Activated CD8-positive, alpha-beta memory T cell treated with anti-CD3 and anti-CD28 coated beads, Interleukin-2, amount 50 U/mL, for 24 hours (primary cell): ENCODE measurements around the gene NACAD.

Experiments used
- DNase-seq: peaks from one replicate; pipeline ENCODE4 v3.0.0-alpha.2; 2020; ENCODE audit errors: extremely low read depth

The NACAD gene

GRCh38 chr7:45088821-45089340 lies at the start of gene NACAD:
TSS of gene NACAD (minus strand) at chr7:45088969. CDS start at chr7:45088894, 75 bp downstream.
- DNase-seq = no peak

DNA sequence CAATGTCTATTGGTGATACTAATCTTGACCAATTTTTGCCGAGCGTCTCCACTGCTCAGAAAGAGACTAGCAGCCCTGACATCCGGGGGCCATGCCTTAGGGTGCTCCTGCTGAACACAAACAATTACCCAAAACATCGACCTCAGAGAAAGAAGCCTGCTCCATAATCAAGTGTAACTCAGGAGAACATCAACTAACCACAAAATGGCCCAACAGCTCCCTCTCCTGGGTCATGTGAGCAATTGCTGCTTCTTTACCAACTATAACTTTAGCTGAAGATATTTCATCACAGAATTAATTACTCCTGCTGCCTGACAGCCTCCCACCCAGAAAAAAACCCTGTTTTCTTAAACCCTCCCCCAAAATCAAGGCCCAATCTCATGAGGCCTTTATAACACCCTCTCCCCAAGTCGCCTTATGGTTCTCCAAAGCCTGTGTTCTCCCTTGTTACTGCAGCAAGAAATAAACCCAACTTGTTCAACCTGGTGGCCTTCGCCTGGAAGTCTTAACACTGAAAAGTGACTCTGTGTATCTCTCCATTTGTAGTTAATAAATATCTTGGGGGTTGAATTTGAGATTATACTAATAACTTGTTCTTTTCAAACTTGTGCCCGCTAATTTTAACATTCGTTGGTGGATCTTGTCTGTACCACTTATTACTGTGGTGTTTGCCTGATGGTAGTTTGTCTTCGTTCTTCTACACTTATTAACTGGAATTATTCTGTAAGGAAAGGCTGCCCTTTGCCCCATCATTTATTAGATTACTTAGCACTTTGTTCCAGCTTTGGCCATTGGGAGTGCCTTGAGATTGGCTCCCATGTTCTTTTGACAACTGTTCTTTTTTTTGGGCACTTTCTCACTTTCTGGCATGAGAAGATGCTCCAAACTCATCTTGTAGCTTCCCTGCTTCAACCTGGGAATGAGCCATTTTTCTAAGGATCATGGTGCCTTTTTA lies 47.6 kb upstream of the NACAD start:
- DNase-seq = peak; percentile 23

- DNase-seq = no peak
Measured at GRCh38 chr7:45133877-45134276, 45.1 kb upstream of the NACAD start.

GRCh38 chr7:45133352-45133751 lies 44.6 kb upstream of the NACAD start:
- no peak for DNase-seq

GRCh38 chr7:45132708-45133320 lies 44.0 kb upstream of the NACAD start:
- no peak for DNase-seq

DNA sequence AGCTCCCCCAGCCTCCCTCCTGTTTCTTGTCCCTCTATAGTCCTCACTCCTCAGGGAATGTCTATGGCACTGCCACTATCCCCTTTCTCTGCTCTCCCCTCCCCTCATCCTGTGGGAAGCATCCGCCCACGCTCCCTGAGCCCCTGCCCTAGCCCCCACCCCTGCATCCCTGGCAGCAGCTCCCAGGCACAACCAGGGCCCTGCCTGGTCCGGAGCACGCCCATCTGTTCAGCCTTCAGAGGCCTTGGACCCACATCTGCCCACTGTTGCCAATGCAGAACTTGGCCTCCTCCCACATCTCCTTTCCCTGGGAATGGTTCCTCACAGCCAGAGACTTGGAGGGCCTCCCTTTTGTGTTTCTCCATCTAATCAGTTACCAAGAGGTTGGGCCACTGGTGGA lies 43.1 kb upstream of the NACAD start:
- DNase-seq = no peak

DNA sequence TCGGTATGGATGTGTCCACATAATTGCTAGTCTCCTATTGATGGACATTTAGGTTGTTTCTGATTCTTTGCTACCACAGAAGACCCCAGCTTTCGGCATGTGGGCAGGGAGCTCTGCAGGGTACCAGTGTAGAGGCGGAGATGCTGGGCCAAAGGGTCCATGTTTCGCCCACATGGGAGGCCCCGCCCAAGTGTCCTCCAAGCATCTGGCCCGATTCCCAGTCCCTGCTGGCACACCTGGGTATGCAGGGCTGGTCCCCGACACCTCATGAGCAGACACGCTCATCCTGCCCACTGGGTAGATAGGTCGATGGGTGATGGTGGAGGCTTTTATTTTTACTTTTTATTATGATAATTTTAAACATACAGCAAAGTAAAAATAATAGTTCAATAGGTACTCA lies 42.1 kb upstream of the NACAD start:
- no peak for DNase-seq

DNA sequence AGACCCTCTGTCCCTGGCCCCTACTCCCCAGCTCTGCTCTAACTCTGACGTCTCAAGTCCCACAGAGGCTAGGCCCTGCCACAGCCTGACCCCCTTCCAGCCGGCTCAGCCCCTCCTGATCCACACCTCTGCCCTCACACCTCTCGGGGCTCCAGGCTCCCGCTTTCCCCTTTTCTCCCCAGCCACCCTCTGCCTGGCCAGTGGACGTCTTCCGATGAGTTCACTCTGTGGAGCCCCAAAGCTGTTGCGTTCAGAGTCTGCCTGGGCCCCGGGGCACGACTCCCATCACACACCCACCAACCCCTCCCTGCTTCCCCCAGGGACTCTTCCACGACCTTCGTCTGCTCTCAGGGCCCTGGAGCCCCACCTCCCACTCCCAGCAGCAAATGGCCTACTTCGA lies 41.1 kb upstream of the NACAD start:
- DNase-seq = no peak

- DNase-seq = no peak
Measured at GRCh38 chr7:45129181-45129800, 40.5 kb upstream of the NACAD start.

GRCh38 chr7:45126920-45127319 lies 38.2 kb upstream of the NACAD start:
- no peak for DNase-seq

- no peak for DNase-seq
Measured at GRCh38 chr7:45126201-45126600, 37.4 kb upstream of the NACAD start.

- no peak for DNase-seq
Measured at GRCh38 chr7:45125193-45125904, 36.6 kb upstream of the NACAD start.

DNA sequence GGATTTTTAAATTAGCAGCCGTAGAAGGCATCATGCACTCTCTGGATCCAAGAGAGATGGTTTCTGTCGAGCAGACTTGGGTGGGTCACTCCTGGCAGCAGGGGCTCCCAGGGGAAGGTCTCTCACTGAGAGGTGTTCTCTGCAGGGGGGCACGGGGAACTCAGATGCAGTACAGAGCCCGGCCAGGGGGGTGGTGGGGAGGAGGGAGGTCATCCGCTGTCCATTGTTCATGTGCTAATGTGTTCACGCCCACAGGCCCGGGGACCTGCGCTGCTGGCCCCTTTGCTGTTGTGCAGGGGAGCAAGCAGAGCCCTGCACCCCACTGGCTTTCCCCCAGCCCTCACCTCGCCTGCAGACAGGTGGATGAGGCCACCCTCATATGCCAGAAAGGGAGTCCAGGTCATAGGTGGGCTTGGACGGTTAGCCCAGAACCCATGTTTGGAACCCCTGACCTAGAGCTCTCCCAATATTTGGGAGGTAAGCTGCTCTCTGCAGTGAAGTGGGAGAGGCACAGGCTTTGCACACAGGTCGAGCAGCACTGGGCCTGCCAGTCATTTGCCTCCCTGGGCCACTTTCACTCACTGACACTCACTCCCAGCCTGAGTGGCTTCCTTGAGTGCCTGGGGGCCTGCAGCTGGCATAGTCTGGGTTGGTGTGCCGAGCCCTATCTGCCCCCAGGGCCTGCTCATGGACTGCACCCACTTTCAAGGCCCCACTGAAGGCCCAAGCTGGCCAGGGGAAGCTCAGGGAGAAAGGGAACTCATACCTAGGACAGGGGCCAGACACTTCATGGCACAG lies 35.3 kb upstream of the NACAD start:
- DNase-seq = no peak

GRCh38 chr7:45122975-45123860 lies 34.4 kb upstream of the NACAD start:
- no peak for DNase-seq

- DNase-seq = no peak
Measured at GRCh38 chr7:45119550-45119949, 30.8 kb upstream of the NACAD start.

- no peak for DNase-seq
Measured at GRCh38 chr7:45118889-45119331, 30.1 kb upstream of the NACAD start.

GRCh38 chr7:45118292-45118691 lies 29.5 kb upstream of the NACAD start:
- DNase-seq = no peak

DNA sequence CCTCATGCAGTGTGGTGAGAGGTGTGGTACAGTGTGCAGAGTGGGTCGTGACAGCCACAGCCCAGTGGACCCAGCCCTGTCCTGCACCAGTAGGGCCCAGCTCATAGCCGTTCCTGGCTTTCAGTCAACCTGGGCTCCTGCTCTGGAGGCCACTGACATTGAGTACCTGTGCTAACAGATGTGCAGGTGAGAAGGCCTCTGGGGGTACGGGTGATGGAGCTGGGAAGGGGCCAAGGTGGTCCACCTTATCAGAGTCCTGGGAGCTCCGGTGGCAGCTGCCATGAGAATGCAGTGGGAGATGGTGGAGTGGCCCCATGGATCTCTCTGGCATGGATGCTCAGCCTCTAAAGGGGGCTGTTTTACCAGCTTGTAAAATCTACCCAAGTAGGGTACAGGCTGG lies 28.8 kb upstream of the NACAD start:
- no peak for DNase-seq

- no peak for DNase-seq
Measured at GRCh38 chr7:45116048-45116447, 27.3 kb upstream of the NACAD start.

DNA sequence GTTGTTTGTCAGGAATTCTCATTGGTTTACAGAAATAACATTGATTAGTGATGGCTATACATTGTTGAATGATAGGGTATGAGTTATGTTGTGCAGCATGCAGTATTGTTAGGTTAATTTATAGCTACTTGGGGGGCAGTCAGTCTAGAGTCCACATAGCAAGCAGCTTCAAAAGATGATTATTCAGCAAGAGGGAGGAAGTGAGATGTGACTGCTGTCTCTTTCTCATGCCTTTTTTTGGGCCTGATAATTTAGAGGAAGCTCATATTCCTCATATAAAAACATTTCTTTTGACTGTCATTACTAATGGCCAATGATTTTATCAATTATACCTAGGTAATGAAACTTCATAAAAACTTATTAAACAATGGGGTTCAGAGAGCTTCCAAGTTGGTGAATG lies 26.2 kb upstream of the NACAD start:
- DNase-seq = no peak
